ENCODE measurements around the gene STAB1.

The STAB1 gene

GRCh38 chr3:52501046-52501445 is 5.9 kb downstream of the STAB1 start:
- Histone ChIP-seq H3K9ac (ENCODE audit: low read depth, low read length, poor library complexity, severe bottlenecking) (no peak overlapping the region), H4K20me1 (ENCODE audit: insufficient read depth, low read length, poor library complexity, severe bottlenecking) (no peaks in the 10 kb centered on the region), H3K4me1 (ENCODE audit: insufficient read depth, low read length, poor library complexity, severe bottlenecking) (no peaks in the 10 kb centered on the region), H3K79me2 (ENCODE audit: insufficient read depth, low read length) (no peaks in the 10 kb centered on the region), H3K27me3 (ENCODE audit: insufficient read depth, low read length, poor library complexity, severe bottlenecking) (no peaks in the 10 kb centered on the region), H3K36me3 (ENCODE audit: insufficient read depth, low read length) (no peaks in the 10 kb centered on the region), H3K4me2 (ENCODE audit: low read depth, low read length, poor library complexity, severe bottlenecking) (no peak overlapping the region), H3K4me3 (ENCODE audit: low read length, poor library complexity, severe bottlenecking) (no peak overlapping the region), H2AFZ (ENCODE audit: low read length) (no peak overlapping the region), H3K9me2 (replicated peaks; ENCODE audit: low read depth, low read length) (no peaks in the 10 kb centered on the region), H3F3A (ENCODE audit: low read depth) (no peaks in the 10 kb centered on the region), H3K9me3 (ENCODE audit: insufficient read depth, low read depth, low read length) (no peaks in the 10 kb centered on the region)
- TF ChIP-seq CTCF (conservative IDR thresholded peaks at IDR 0.05; ENCODE audit: low read length) (no peak), EZH2phosphoT487 (IDR thresholded peaks at IDR 0.05; ENCODE audit: borderline replicate concordance) (no peak)

GRCh38 chr3:52502001-52502400 is 6.9 kb downstream of the STAB1 start:
- Histone ChIP-seq H3K9me2 (replicated peaks; ENCODE audit: low read depth, low read length) (no peaks in the 10 kb centered on the region), H3F3A (ENCODE audit: low read depth) (no peaks in the 10 kb centered on the region), H3K9ac (ENCODE audit: low read depth, low read length, poor library complexity, severe bottlenecking) (no peak overlapping the region), H3K4me3 (ENCODE audit: low read length, poor library complexity, severe bottlenecking) (no peak overlapping the region), H3K27me3 (ENCODE audit: insufficient read depth, low read length, poor library complexity, severe bottlenecking) (no peaks in the 10 kb centered on the region), H3K36me3 (ENCODE audit: insufficient read depth, low read length) (no peaks in the 10 kb centered on the region), H3K4me1 (ENCODE audit: insufficient read depth, low read length, poor library complexity, severe bottlenecking) (no peaks in the 10 kb centered on the region), H3K4me2 (ENCODE audit: low read depth, low read length, poor library complexity, severe bottlenecking) (no peak overlapping the region), H4K20me1 (ENCODE audit: insufficient read depth, low read length, poor library complexity, severe bottlenecking) (no peaks in the 10 kb centered on the region), H3K9me3 (ENCODE audit: insufficient read depth, low read depth, low read length) (no peaks in the 10 kb centered on the region), H3K79me2 (ENCODE audit: insufficient read depth, low read length) (no peaks in the 10 kb centered on the region), H2AFZ (ENCODE audit: low read length) (no peak overlapping the region)
- TF ChIP-seq CTCF (conservative IDR thresholded peaks at IDR 0.05; ENCODE audit: low read length) (no peak), EZH2phosphoT487 (IDR thresholded peaks at IDR 0.05; ENCODE audit: borderline replicate concordance) (no peak)

- Histone ChIP-seq H3K9me2 (replicated peaks; ENCODE audit: low read depth, low read length) (no peaks in the 10 kb centered on the region), H3K79me2 (ENCODE audit: insufficient read depth, low read length) (no peaks in the 10 kb centered on the region), H3K4me2 (ENCODE audit: low read depth, low read length, poor library complexity, severe bottlenecking) (no peak overlapping the region), H3K9ac (ENCODE audit: low read depth, low read length, poor library complexity, severe bottlenecking) (no peak overlapping the region), H3K9me3 (ENCODE audit: insufficient read depth, low read depth, low read length) (no peaks in the 10 kb centered on the region), H3K4me1 (ENCODE audit: insufficient read depth, low read length, poor library complexity, severe bottlenecking) (no peaks in the 10 kb centered on the region), H2AFZ (ENCODE audit: low read length) (no peak overlapping the region), H3F3A (ENCODE audit: low read depth) (no peaks in the 10 kb centered on the region), H3K27me3 (ENCODE audit: insufficient read depth, low read length, poor library complexity, severe bottlenecking) (no peaks in the 10 kb centered on the region), H3K36me3 (ENCODE audit: insufficient read depth, low read length) (no peaks in the 10 kb centered on the region), H4K20me1 (ENCODE audit: insufficient read depth, low read length, poor library complexity, severe bottlenecking) (no peaks in the 10 kb centered on the region), H3K4me3 (ENCODE audit: low read length, poor library complexity, severe bottlenecking) (no peak overlapping the region)
- TF ChIP-seq EZH2phosphoT487 (IDR thresholded peaks at IDR 0.05; ENCODE audit: borderline replicate concordance) (no peak), CTCF (conservative IDR thresholded peaks at IDR 0.05; ENCODE audit: low read length) (no peak)
Observed at GRCh38 chr3:52502808-52503350, 7.7 kb downstream of the STAB1 start.

Measured in Loucy (cell line).